HG03159 (cell line): ENCODE results near the gene MB.

Source experiments
- ATAC-seq: cut with Tn5 transposase; IDR thresholded peaks from one replicate; pipeline ENCODE4 v1.9.1; 2021; ENCODE audit warnings: mild to moderate bottlenecking, moderate library complexity; ENCODE audit not compliant: unreplicated experiment

MB gene

GRCh38 chr22:35577799-35578659 lies 39.1 kb downstream of the MB start:
- ATAC-seq, result no peak

DNA sequence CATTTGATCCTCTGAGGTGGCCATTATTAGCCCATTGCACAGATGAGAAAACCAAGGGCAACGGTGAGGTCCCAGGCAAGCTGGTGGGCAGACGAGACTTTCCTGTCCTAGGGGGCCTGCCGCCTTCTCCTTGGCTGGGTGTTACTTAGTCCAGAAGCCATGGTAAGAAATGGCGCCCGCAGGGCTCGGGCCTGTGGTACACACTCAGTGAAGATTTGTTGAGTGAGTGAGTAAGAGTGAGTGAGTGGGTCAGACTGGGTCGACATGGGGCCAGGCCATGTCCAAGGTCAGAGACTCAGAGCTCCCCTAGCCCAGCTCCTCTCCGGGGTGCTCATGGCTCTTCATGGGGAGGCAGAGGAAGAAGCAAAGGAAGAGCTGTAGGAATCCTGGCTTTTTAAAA lies 40.5 kb downstream of the MB start:
- no peak for ATAC-seq

DNA sequence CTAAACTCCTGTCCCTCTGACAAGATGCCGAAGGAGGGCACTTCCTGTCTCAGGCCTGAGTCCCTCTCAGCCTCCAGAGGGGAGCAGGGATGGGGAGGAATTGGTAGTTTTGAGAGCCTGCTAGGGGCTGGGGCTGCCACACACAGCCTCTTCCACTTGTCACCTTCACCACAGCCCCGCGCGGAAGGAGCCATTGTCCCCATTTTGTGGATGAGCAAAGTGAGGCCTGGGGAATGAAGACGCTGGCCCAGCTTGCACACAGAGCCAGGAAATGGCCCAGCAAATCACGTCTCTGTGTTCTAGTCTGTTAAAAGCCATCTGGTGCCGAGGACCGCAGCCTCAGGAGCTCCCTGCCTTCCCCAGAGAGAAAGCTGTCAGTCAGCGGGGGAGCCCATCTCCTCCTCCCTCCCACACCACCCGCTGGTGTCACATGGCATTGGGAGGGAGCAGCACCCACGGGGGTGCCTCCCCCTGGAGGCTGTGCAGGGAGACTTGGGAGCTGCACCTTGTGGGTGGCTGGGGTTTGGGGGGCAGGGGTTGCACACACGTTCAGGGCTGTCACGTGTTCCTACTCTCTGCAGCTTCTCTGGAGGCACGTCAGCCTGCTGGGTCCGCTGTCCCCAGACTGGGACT lies 41.9 kb downstream of the MB start:
- no peak for ATAC-seq

- no peak for ATAC-seq
Measured at GRCh38 chr22:35572556-35572955, 44.6 kb downstream of the MB start.

GRCh38 chr22:35570686-35571194 lies 46.4 kb downstream of the MB start:
- no peak for ATAC-seq

- ATAC-seq, result no peak
Measured at GRCh38 chr22:35569916-35570315, 47.2 kb downstream of the MB start.

DNA sequence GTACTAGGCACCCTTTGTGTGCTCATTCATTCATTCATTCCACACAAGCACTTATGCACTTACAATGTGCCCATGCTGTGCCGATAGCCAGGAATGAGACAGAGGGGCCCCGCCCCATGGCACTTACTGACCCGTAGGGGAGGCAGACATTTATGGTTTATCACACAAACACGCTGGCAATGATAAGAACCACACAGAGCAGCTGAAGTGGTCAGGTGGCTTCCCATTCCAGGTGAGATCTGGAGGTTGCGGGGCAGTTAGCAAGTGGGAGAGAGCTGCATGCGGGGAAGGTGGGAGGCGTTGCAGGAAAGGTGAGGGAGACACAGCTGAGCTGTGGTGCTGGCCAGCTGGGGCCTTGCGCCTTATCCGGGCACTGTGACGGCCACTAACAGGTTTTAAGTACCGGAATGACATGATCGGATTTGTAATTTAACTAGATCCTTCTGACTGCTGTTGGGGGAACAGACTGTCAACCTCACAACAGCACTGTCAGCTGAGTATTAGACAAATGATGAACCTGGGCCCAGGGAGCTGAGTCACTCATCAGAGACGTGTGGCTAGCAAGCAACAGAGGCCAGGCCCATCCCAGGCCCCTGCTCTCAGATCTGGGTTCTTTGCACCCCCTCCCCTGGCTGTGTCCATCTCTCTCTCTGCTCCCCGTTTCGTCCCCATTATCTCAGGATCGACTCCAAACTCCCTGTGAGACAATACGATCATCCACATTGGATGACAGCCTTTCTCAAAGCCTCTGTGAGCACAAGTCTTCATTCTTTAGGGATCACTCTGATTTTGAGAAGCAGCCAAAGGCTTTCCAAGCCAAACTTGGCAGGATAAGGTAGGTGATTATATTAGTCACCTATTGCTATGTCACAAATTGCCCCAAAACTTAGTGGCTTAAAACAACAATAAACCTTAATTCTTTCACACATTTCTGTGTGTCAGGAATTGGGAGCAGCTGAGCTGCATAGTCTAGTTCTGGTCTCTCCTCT lies 48.1 kb downstream of the MB start:
- no peak for ATAC-seq

GRCh38 chr22:35567351-35568141 lies 49.6 kb downstream of the MB start:
- ATAC-seq, result no peak

DNA sequence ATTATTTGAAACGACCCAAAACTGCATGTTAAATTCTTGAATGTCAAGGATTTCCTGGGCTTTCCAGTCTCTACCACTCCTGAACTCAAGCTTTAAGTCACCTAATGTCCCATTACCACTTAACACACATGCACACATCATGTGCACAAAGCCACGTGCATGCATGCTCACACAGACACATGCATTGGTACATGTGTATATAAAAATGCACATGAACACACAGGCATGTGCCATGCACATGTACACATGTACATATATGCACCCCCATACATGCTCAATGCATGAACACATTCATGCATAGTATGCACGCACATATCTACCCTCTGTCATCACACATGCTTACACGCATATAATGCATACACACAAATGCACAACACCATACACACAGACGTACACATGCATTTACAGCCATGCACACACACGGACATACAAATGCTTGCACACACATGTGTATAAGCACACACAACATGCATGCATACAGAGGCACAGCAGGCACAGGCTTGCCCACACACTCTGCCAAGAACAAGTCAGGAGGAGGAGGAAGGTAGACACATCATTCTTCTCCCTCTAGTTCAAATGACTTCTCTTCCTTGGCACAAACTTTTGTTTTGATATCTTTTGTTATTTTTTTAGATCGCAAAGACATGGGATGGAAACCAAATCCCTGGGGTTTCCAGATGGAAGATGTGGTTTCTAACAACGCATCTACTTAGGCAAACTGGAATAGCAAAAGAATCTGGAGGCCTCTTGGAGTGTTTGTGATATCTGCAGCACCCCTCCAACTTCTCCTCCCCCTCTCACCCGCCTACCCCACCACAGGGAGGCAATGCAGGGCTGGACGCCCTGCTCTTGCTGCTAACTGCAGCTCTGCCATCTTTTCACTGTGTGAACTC lies 51.9 kb downstream of the MB start:
- ATAC-seq, result no peak

DNA sequence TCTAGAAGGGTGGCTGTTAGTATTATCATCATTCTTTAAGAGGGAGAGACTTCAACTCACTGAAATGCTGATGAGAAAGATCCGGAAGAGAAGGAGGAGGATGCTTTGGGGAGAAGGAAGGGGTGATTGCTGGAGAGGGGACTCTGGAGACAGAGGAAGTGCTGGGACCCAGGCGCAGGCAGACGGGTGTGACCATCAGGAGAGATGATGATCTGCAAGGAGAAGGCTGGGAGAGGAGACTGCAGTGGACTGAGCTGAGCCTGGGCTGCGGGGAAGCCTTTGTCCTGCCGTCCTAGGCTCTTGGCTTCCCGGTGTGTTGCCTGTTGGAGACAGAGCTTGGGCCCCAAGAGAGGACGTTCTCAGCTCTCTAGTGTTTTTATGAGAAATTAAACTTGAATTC lies 53.9 kb downstream of the MB start:
- ATAC-seq, result no peak

DNA sequence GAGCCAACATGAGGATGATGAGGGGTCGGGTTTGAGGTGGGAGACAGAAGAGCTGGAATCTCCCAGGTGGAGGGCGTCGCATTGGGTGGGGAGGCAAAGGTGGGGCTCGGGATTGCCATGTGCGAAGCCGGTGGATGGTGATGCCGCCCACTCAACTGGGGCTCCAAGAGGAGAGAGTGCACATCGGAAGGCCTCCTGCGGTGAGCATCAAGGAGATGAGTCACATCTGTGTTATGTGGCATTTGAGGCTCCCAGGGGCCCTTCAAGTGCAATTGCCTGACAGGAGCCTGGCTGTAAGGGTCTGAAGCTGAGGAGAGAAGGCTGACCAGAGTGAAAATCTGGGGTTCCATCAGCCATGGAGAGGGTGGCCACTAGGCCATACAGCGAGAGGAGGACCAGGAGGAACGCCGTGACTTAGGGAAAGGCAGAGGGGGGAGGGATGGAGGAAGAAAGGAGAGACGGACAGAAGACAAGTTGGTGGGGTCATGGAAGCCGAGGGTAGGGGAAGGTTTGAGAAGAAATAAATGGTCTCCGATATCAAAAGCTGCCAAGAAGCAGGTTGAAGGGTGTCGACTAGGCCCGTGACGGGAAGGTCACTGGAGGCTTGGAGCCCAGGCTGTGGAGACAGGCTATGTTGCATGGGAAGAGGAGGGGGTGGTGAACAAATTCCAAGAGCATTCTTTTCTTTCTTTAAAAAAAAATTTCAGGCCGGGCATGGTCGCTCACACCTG lies 55.2 kb downstream of the MB start:
- ATAC-seq, result no peak

DNA sequence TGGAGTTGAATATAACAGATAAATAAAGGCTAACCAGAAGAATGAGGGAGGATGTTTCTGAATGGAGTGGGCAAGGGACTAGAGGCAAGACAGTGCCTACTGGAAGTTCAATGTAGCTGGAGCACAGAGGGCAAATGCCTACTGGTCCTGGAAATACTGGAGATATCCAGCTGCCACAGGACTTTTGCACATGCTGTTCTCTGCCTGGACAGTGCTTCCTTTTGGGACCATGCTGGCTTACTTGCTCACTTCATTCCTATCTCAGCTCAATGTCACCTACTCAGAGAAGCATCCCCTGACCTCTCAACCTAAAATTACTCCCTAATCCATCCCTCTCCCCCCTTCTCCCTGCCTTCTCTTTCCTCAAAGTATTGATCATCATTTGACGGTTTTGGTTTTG lies 56.3 kb downstream of the MB start:
- ATAC-seq, result no peak

GRCh38 chr22:35560366-35560765 lies 56.8 kb downstream of the MB start:
- no peak for ATAC-seq

DNA sequence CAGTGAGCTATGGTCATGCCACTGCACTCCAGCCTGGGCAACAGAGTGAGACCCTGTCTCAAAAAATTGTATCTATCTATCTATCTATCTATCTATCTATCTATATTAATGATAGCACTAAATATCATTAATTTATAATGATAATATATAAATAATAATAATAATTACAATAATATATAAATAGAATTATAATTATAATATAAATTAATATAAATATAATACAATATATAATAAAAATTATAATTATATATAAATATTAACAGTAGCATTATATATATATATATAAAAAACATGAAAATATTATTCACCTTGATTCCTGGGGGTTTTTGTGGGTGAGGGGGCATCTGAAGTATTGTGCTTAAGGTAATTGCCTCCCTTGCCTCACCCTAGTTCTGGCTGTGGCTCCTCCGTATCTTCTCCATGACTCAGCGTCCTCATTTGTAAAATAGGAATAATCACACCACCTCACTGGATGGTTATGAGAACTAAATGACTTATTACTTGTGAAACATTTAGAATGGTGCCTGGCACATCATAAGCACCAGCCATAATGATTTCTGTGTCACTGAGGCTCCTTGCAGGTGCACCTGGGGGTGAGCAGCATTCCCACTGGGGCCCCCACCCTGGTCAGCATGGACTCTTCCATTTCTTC lies 57.6 kb downstream of the MB start:
- ATAC-seq, result no peak

- no peak for ATAC-seq
Measured at GRCh38 chr22:35558719-35559118, 58.4 kb downstream of the MB start.

- no peak for ATAC-seq
Measured at GRCh38 chr22:35558031-35558430, 59.1 kb downstream of the MB start.
